GM18519 (cell line): ENCODE results near the gene HLCS.

Source experiments
- ATAC-seq: cut with Tn5 transposase; IDR thresholded peaks from one replicate; pipeline ENCODE4 v1.9.1; 2021; ENCODE audit warnings: mild to moderate bottlenecking, moderate library complexity; ENCODE audit not compliant: unreplicated experiment, low FRiP score

Gene HLCS

GRCh38 chr21:36709868-36710728 lies 256.4 kb downstream of the HLCS start:
- no peak for ATAC-seq

- ATAC-seq, result no peak
These were observed 257.2 kb downstream of the HLCS start for GRCh38 chr21:36709030-36709867.

- no peak for ATAC-seq
These were observed 258.0 kb downstream of the HLCS start for GRCh38 chr21:36708286-36709029.

GRCh38 chr21:36707763-36708285 lies 258.6 kb downstream of the HLCS start:
- ATAC-seq, result no peak

- ATAC-seq, result no peak
These were observed 259.3 kb downstream of the HLCS start for GRCh38 chr21:36706951-36707762.

- no peak for ATAC-seq
These were observed 260.0 kb downstream of the HLCS start for GRCh38 chr21:36706482-36706852.

- no peak for ATAC-seq
These were observed 260.6 kb downstream of the HLCS start for GRCh38 chr21:36705679-36706481.

- ATAC-seq, result no peak
These were observed 261.4 kb downstream of the HLCS start for GRCh38 chr21:36704958-36705678.

- ATAC-seq, result no peak
These were observed 262.1 kb downstream of the HLCS start for GRCh38 chr21:36704281-36704957.

GRCh38 chr21:36703626-36704280 lies 262.7 kb downstream of the HLCS start:
- ATAC-seq, result no peak

- ATAC-seq, result no peak
These were observed 263.3 kb downstream of the HLCS start for GRCh38 chr21:36703123-36703522.

GRCh38 chr21:36702622-36702968 lies 263.9 kb downstream of the HLCS start:
- no peak for ATAC-seq

- no peak for ATAC-seq
These were observed 264.5 kb downstream of the HLCS start for GRCh38 chr21:36701756-36702621.

- ATAC-seq, result no peak
These were observed 265.3 kb downstream of the HLCS start for GRCh38 chr21:36700971-36701755.
